SK-N-SH (cell line): Measurements from ENCODE around the gene BACE2.

Experiments
- CTCF ChIP-seq: fragments of 200-600 bp; sonication (generic); IDR thresholded peaks from 2 replicates; pipeline ENCODE4 v1.6.1; 2017; ENCODE audit warnings: antibody characterized with exemption, mild to moderate bottlenecking, moderate library complexity
- POLR2AphosphoS5 ChIP-seq: IDR thresholded peaks from 2 replicates; pipeline ENCODE4 v1.6.1; 2012; ENCODE audit warnings: low read depth, low read length
- RAD21 ChIP-seq: IDR thresholded peaks from 2 replicates; pipeline ENCODE4 v1.6.1; 2012; ENCODE audit warnings: mild to moderate bottlenecking, low read length
- RFX5 ChIP-seq: IDR thresholded peaks from 2 replicates; pipeline ENCODE4 v1.6.1; 2012; ENCODE audit warnings: mild to moderate bottlenecking, improper control_type of control experiment, low read length
- YY1 ChIP-seq: IDR thresholded peaks from 2 replicates; pipeline ENCODE4 v1.4.0; 2012; ENCODE audit warnings: low read depth, mild to moderate bottlenecking
- TF ChIP-seq, protein P1 (sequence below): IDR thresholded peaks from 2 replicates; pipeline ENCODE4; 2012
- TF ChIP-seq, protein P2 (sequence below): IDR thresholded peaks from 2 replicates; pipeline ENCODE4 v1.4.0; 2012; ENCODE audit warnings: low read depth
- TF ChIP-seq, protein P3 (sequence below): IDR thresholded peaks from 2 replicates; pipeline ENCODE4 v1.4.0; 2012; ENCODE audit warnings: low read depth, borderline replicate concordance

DNA sequence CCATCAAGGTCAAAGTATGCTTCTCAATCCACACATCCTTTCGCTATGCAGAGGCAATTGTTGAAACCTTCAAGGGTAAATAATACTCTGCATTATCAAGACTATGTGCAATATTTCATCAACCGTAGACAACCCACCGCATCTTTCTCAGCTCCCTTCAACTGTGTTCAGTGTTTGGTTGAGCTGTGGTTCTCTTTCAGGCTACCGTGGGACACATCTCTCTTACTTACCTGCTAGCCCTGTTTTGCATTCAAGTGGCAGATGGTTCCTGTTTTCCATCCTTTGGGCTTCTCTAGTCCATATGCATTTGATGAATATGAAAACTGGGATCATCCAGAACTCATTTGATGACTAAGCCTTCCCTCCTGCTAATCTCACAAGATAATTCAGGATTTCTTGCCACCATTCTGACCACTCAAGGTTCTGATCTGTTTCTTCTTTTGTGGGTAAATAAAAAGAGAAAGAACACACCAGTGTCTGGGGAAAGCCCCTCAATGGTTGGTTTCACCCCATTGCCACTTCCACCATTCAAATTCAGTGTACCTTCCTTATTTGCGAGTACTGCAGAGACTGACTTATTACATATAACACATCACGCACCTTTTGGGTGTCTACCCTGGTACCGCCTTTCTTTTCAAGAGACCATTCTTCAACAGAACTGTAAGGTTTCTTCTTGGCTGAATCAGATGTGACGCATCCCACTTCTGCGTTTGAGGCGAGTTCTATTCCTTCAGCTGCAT, 61.7 kb downstream of the BACE2 start:
- TF ChIP-seq CTCF (no peak), YY1 (no peak), RAD21 (no peak), POLR2AphosphoS5 (no peak), RFX5 (no peak)
- TF ChIP-seq, protein P1, sequence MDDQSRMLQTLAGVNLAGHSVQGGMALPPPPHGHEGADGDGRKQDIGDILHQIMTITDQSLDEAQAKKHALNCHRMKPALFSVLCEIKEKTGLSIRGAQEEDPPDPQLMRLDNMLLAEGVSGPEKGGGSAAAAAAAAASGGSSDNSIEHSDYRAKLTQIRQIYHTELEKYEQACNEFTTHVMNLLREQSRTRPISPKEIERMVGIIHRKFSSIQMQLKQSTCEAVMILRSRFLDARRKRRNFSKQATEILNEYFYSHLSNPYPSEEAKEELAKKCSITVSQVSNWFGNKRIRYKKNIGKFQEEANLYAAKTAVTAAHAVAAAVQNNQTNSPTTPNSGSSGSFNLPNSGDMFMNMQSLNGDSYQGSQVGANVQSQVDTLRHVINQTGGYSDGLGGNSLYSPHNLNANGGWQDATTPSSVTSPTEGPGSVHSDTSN, result no peak
- TF ChIP-seq, protein P2, sequence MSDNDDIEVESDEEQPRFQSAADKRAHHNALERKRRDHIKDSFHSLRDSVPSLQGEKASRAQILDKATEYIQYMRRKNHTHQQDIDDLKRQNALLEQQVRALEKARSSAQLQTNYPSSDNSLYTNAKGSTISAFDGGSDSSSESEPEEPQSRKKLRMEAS, result no peak
- TF ChIP-seq, protein P3, sequence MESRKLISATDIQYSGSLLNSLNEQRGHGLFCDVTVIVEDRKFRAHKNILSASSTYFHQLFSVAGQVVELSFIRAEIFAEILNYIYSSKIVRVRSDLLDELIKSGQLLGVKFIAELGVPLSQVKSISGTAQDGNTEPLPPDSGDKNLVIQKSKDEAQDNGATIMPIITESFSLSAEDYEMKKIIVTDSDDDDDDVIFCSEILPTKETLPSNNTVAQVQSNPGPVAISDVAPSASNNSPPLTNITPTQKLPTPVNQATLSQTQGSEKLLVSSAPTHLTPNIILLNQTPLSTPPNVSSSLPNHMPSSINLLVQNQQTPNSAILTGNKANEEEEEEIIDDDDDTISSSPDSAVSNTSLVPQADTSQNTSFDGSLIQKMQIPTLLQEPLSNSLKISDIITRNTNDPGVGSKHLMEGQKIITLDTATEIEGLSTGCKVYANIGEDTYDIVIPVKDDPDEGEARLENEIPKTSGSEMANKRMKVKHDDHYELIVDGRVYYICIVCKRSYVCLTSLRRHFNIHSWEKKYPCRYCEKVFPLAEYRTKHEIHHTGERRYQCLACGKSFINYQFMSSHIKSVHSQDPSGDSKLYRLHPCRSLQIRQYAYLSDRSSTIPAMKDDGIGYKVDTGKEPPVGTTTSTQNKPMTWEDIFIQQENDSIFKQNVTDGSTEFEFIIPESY, result no peak
